ENCODE results near the gene KLHL24. TPM values are rescaled to one million over a fixed set of nuclear protein-coding genes. Genes with fewer than 3 reads are reported as not detected.

Gene KLHL24
- total and polyA plus RNA-seq, 2 of the 13 experiments (the other 11 are each of a cell fraction or from before 2014, with no cell fraction given), result 6.9 to 15.7 TPM

GRCh38 chr3:183635107-183635430 is 354 bp upstream of the KLHL24 start:
- 0% methylated on average over 9 of the region's 9 CpGs for WGBS (ENCODE audit: low lambda C conversion rate)
- H3K27me3 ChIP-seq (ENCODE audit: control insufficient read depth in 1 of 2, insufficient read depth in 2 of 2, low read length in 2 of 2), result no peaks in the 10 kb centered on the region
- ATAC-seq, result no peak
- H2AFZ ChIP-seq (ENCODE audit: low read length), result peak overlapping the region; percentile 96
- H3K9ac ChIP-seq (ENCODE audit: insufficient read depth, low read depth, low read length), result peak overlapping the region; percentile 84
- H4K20me1 ChIP-seq (ENCODE audit: insufficient read depth, low read length), result peaks cover 8% of the 10 kb centered on the region; the same call in 1 of the 2 replicates
- DNase-seq (ENCODE audit: low spot score), result no peak
- peaks cover 6% of the 10 kb centered on the region for H3K79me2 ChIP-seq (ENCODE audit: insufficient read depth, low read length)
- in situ Hi-C loops (cut with HindIII; ENCODE audit: extremely low pct_ligation_motif_present, low pct_unique_long_range_greater_than_20kb) (no loop called here), intact Hi-C loops (cut with micrococcal nuclease; ENCODE audit: unreplicated experiment) (loop anchor here (5.0 kb wide), 1 partner anchor 62 kb away; the partner anchor contains the start of gene YEATS2)
- CTCF ChIA-PET (ENCODE audit: low intra/inter-chr PET ratio, low total read pairs), result no interaction called here
- POLR2A ChIA-PET, result interaction anchor here (1.4 kb wide), 1 partner anchor 63 kb away, joined by 8 read pairs; the partner anchor contains the start of gene YEATS2
- no TSS peak for BruUV-seq (replicated peaks)
- H3K4me3 ChIP-seq (replicated peaks in 1 of 3; ENCODE audit: insufficient read depth in 1 of 3, low read depth in 2 of 3, low read length in 3 of 3), result peak overlapping the region; percentile 83 to 99 (median 95)
- H3K4me2 ChIP-seq (ENCODE audit: low read depth, low read length), result peak overlapping the region; percentile 74
- no peaks in the 10 kb centered on the region for H3K36me3 ChIP-seq (replicated peaks in 1 of 2; ENCODE audit: control insufficient read depth in 1 of 2, insufficient read depth in 2 of 2, low read length in 2 of 2)
- peak overlapping the region; percentile 94 for H3K27ac ChIP-seq (ENCODE audit: extremely low read length, insufficient read depth, low read length)
- FAIRE-seq, result no peak
- H3K9me3 ChIP-seq (ENCODE audit: low read length), result no peaks in the 10 kb centered on the region
- peaks cover 34% of the 10 kb centered on the region for H3K4me1 ChIP-seq (ENCODE audit: insufficient read depth, low read length)
- TF ChIP-seq BCL6 (CRISPR knock-in tag; IDR thresholded peaks at IDR 0.05), result 0 out of 2 replicates have a peak, but pooled peaks have one; percentile 3
- TF ChIP-seq SALL2 (CRISPR knock-in tag; IDR thresholded peaks at IDR 0.05), result no peak
- no peak for TF ChIP-seq HMG20B (CRISPR knock-in tag; conservative IDR thresholded peaks at IDR 0.05)
- peak; percentile 42 for TF ChIP-seq ZNF781 (CRISPR knock-in tag; IDR thresholded peaks at IDR 0.05; ENCODE audit: borderline replicate concordance, not compliant biosample characterization)
- no peak for TF ChIP-seq ZMYM4 (CRISPR knock-in tag; IDR thresholded peaks at IDR 0.05)
- no peak for TF ChIP-seq ZNF331 (CRISPR knock-in tag; IDR thresholded peaks at IDR 0.05)
- TF ChIP-seq ZSCAN9 (CRISPR knock-in tag; IDR thresholded peaks at IDR 0.05; ENCODE audit: borderline replicate concordance), result no peak
- peak; percentile 32 for TF ChIP-seq DMAP1 (CRISPR knock-in tag; IDR thresholded peaks at IDR 0.05)
- no peak for TF ChIP-seq ZNF878 (CRISPR knock-in tag; IDR thresholded peaks at IDR 0.05)
- no peak for TF ChIP-seq ZNF678 (CRISPR knock-in tag; IDR thresholded peaks at IDR 0.05)
- 0 out of 2 replicates have a peak, but pooled peaks have one; percentile 3 for TF ChIP-seq GZF1 (CRISPR knock-in tag; IDR thresholded peaks at IDR 0.05)
- no peak for TF ChIP-seq ZBTB20 (CRISPR knock-in tag; IDR thresholded peaks at IDR 0.05; ENCODE audit: borderline replicate concordance, low read depth)
- no peak for TF ChIP-seq ZNF160 (CRISPR knock-in tag; IDR thresholded peaks at IDR 0.05)
- no peak for TF ChIP-seq SSRP1 (CRISPR knock-in tag; IDR thresholded peaks at IDR 0.05)
- no peak for TF ChIP-seq MAFF (IDR thresholded peaks at IDR 0.05; ENCODE audit: low read depth, low read length)
- TF ChIP-seq ZNF674 (CRISPR knock-in tag; IDR thresholded peaks at IDR 0.05; ENCODE audit: low read depth), result no peak
- TF ChIP-seq TCF12 (IDR thresholded peaks at IDR 0.05), result no peak
- TF ChIP-seq TCF12 (CRISPR knock-in tag; IDR thresholded peaks at IDR 0.05), result no peak
- TF ChIP-seq LRRFIP1 (CRISPR knock-in tag; conservative IDR thresholded peaks at IDR 0.05), result no peak
- TF ChIP-seq ZNF335 (CRISPR knock-in tag; IDR thresholded peaks at IDR 0.05), result peak; percentile 80; the same call in 1 of the 2 replicates
- TF ChIP-seq JUND (CRISPR knock-in tag; IDR thresholded peaks at IDR 0.05), result no peak
- TF ChIP-seq ZNF777 (CRISPR knock-in tag; IDR thresholded peaks at IDR 0.05), result peak; percentile 76
- TF ChIP-seq ZNF337 (CRISPR knock-in tag; IDR thresholded peaks at IDR 0.05; ENCODE audit: borderline replicate concordance, low read depth), result peak; percentile 21; the same call in 1 of the 2 replicates
- TF ChIP-seq GATA4 (IDR thresholded peaks at IDR 0.05; ENCODE audit: borderline replicate concordance, low read depth), result no peak
- TF ChIP-seq ZMYM3 (CRISPR knock-in tag; IDR thresholded peaks at IDR 0.05), result no peak
- no peak for TF ChIP-seq ZNF17 (CRISPR knock-in tag; IDR thresholded peaks at IDR 0.05)
- TF ChIP-seq IRF9 (CRISPR knock-in tag; IDR thresholded peaks at IDR 0.05; ENCODE audit: borderline replicate concordance), result no peak

All from HepG2 (cell line).